HepG2 (cell line): ENCODE results near the gene EFNA2. TPM values are rescaled to one million over a fixed set of nuclear protein-coding genes. Genes with fewer than 3 reads are reported as not detected.

ENCODE experiments used
- FOXJ3 ChIP-seq: sonication (generic); formaldehyde crosslinking; IDR thresholded peaks from 2 replicates; pipeline ENCODE4 v1.4.0; 2020; ENCODE audit warnings: missing genetic modification reagents, mild to moderate bottlenecking, borderline replicate concordance
- GTF3A ChIP-seq: sonication (generic); formaldehyde crosslinking; conservative IDR thresholded peaks from 2 replicates; pipeline ENCODE4 v1.4.0; 2020; ENCODE audit warnings: mild to moderate bottlenecking, missing genetic modification reagents
- HNRNPH1 ChIP-seq: fragments of 200-400 bp; formaldehyde crosslinking; optimal IDR thresholded peaks from 2 replicates; pipeline ENCODE3; 2017; ENCODE audit warnings: mild to moderate bottlenecking, low read depth, low read length
- KDM1A ChIP-seq: IDR thresholded peaks from 2 replicates; pipeline ENCODE4 v1.6.1; 2016; ENCODE audit warnings: missing compliant biosample characterization
- MEIS1 ChIP-seq: sonication (generic); formaldehyde crosslinking; IDR thresholded peaks from 2 replicates; pipeline ENCODE4 v1.9.0; 2021; ENCODE audit warnings: mild to moderate bottlenecking, missing genetic modification reagents, moderate library complexity, borderline replicate concordance
- MTA1 ChIP-seq: sonication (generic); formaldehyde crosslinking; IDR thresholded peaks from 2 replicates; pipeline ENCODE4 v1.4.0; 2020; ENCODE audit warnings: missing genetic modification reagents, mild to moderate bottlenecking, borderline replicate concordance
- MTA3 ChIP-seq: sonication (generic); formaldehyde crosslinking; IDR thresholded peaks from 2 replicates; pipeline ENCODE4 v1.4.0; 2020; ENCODE audit warnings: missing genetic modification reagents
- POLR2AphosphoS5 ChIP-seq: IDR thresholded peaks from 2 replicates; pipeline ENCODE4 v1.6.1; 2012; ENCODE audit warnings: low read depth, low read length
- RELA ChIP-seq: sonication (generic); formaldehyde crosslinking; IDR thresholded peaks from 2 replicates; pipeline ENCODE4 v1.4.0; 2020; ENCODE audit warnings: missing genetic modification reagents
- SAFB2 ChIP-seq: sonication (generic); formaldehyde crosslinking; IDR thresholded peaks from 2 replicates; pipeline ENCODE4 v1.5.1; 2020; ENCODE audit warnings: missing genetic modification reagents, low read depth, mild to moderate bottlenecking, borderline replicate concordance
- U2AF1 ChIP-seq: fragments of 200-400 bp; formaldehyde crosslinking; optimal IDR thresholded peaks from 2 replicates; pipeline ENCODE3; 2017; ENCODE audit warnings: mild to moderate bottlenecking, low read depth, low read length
- ZBTB49 ChIP-seq: sonication (generic); formaldehyde crosslinking; IDR thresholded peaks from 2 replicates; pipeline ENCODE4 v1.4.0; 2020; ENCODE audit warnings: missing genetic modification reagents, borderline replicate concordance
- ZNF281 ChIP-seq: sonication (generic); formaldehyde crosslinking; IDR thresholded peaks from 2 replicates; pipeline ENCODE4 v1.4.0; 2020; ENCODE audit warnings: missing genetic modification reagents, borderline replicate concordance
- ZNF564 ChIP-seq: sonication (generic); formaldehyde crosslinking; IDR thresholded peaks from 2 replicates; pipeline ENCODE4 v1.8.1; 2023; ENCODE audit warnings: mild to moderate bottlenecking, missing genetic modification reagents
- ZNF850 ChIP-seq: sonication (generic); formaldehyde crosslinking; conservative IDR thresholded peaks from 2 replicates; pipeline ENCODE4 v1.9.0; 2021; ENCODE audit warnings: mild to moderate bottlenecking, missing genetic modification reagents
- ZXDC ChIP-seq: sonication (generic); formaldehyde crosslinking; IDR thresholded peaks from 2 replicates; pipeline ENCODE4 v1.5.0; 2020; ENCODE audit warnings: mild to moderate bottlenecking, missing genetic modification reagents
- polyA plus RNA-seq, 8 experiments: library from polyadenylated mRNA; depleted of rRNA in 3 of 8; stranded (reverse) in 7 of 8; unstranded in 1 of 8; fragments of >200 nt; fragmentation: Illumina TruSeq in 4 of 8; extraction: Trizol in 4 of 8; gene quantifications; 2 replicates each; pipeline versions ENCODE4 v1.2.1 to v1.2.3, GENCODE V29; 2011 to 2016; ENCODE audit warnings: low read depth in 4 of 8, missing spikeins in 1 of 8, mixed read lengths in 1 of 8; ENCODE audit not compliant: insufficient read depth in 1 of 8
- total RNA-seq, 5 experiments: library from RNA; depleted of rRNA; stranded (reverse); fragments of >200 nt; fragmentation: Illumina TruSeq; extraction: Trizol; gene quantifications; 2 replicates each; pipeline ENCODE4 v1.2.3, GENCODE V29; 2016; ENCODE audit warnings: low read depth in 1 of 5
- TF ChIP-seq, protein P1 (sequence below): sonication (generic); formaldehyde crosslinking; IDR thresholded peaks from 2 replicates; pipeline ENCODE4 v1.5.1; 2020; ENCODE audit warnings: missing genetic modification reagents, mild to moderate bottlenecking, borderline replicate concordance
- TF ChIP-seq, protein P2 (sequence below): sonication (generic); IDR thresholded peaks from 2 replicates; pipeline ENCODE4 v1.6.1; 2016; ENCODE audit warnings: low read depth, borderline replicate concordance

The EFNA2 gene
- total and polyA plus RNA-seq, 2 of the 13 experiments (the other 11 are each of a cell fraction or from before 2014, with no cell fraction given), result 6.0 to 9.9 TPM

- no peak for TF ChIP-seq KDM1A
- no peak for TF ChIP-seq ZXDC (CRISPR knock-in tag)
- TF ChIP-seq U2AF1, result no peak
- TF ChIP-seq HNRNPH1, result no peak
- TF ChIP-seq MTA3 (CRISPR knock-in tag), result no peak
- TF ChIP-seq MEIS1 (CRISPR knock-in tag), result no peak
- TF ChIP-seq ZNF281 (CRISPR knock-in tag), result peak; percentile 49; the same call in 1 of the 2 replicates
- no peak for TF ChIP-seq ZNF850 (CRISPR knock-in tag)
- no peak for TF ChIP-seq FOXJ3
- no peak for TF ChIP-seq ZBTB49 (CRISPR knock-in tag)
- no peak for TF ChIP-seq POLR2AphosphoS5
- no peak for TF ChIP-seq SAFB2 (CRISPR knock-in tag)
- TF ChIP-seq, protein P1, sequence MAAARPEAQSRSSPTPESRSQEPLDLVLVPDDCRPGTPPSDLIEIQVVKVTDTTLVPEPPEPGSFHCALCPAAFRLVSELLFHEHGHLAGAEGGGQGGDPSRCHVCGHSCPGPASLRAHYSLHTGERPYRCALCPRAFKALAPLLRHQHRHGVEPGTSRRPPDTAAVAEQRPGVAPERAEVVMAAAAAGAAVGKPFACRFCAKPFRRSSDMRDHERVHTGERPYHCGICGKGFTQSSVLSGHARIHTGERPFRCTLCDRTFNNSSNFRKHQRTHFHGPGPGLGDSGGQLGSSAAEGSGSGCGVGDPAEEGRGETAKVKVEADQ (CRISPR knock-in tag), result no peak
- no peak for TF ChIP-seq MTA1 (CRISPR knock-in tag)
- TF ChIP-seq, protein P2, sequence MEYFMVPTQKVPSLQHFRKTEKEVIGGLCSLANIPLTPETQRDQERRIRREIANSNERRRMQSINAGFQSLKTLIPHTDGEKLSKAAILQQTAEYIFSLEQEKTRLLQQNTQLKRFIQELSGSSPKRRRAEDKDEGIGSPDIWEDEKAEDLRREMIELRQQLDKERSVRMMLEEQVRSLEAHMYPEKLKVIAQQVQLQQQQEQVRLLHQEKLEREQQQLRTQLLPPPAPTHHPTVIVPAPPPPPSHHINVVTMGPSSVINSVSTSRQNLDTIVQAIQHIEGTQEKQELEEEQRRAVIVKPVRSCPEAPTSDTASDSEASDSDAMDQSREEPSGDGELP, result no peak
- no peak for TF ChIP-seq ZNF564 (CRISPR knock-in tag)
- no peak for TF ChIP-seq RELA
- TF ChIP-seq GTF3A (CRISPR knock-in tag), result no peak
Measured at GRCh38 chr19:1291761-1292418, 6.2 kb downstream of the EFNA2 start (continued).
